Activated naive CD4-positive, alpha-beta T cell treated with anti-CD3 and anti-CD28 coated beads, Interleukin-2, amount 50 U/mL, for 24 hours (primary cell): ENCODE measurements around the gene PKP3.
"Not testable (repeated sequence)": the region's sequence is repeated elsewhere in the genome, so short reads cannot be mapped to it uniquely, and the experiment has no call there.

Experiments
- H3K27ac Mint-ChIP-seq: one replicate; pipeline ENCODE4 v1.8.0; 2021; ENCODE audit warnings: mild to moderate bottlenecking, mixed read lengths
- H3K27me3 Mint-ChIP-seq: one replicate; pipeline ENCODE4 v1.8.0; 2021; ENCODE audit warnings: mixed read lengths
- H3K36me3 Mint-ChIP-seq: one replicate; pipeline ENCODE4 v1.8.0; 2021; ENCODE audit warnings: mixed read lengths
- H3K4me1 Mint-ChIP-seq: one replicate; pipeline ENCODE4 v1.8.0; 2021; ENCODE audit warnings: mixed read lengths
- H3K4me3 Mint-ChIP-seq: one replicate; pipeline ENCODE4 v1.8.0; 2021; ENCODE audit warnings: mild to moderate bottlenecking, mixed read lengths
- H3K9me3 Mint-ChIP-seq: one replicate; pipeline ENCODE4 v1.8.0; 2021; ENCODE audit warnings: mixed read lengths

PKP3 gene

GRCh38 chr11:394034-394857 is at the start of gene PKP3:
PKP3 (plus strand) TSS chr11:394209; CDS start chr11:394293, 84 bp downstream.
- no peak within 1 kb of the TSS for H3K27ac Mint-ChIP-seq
- no peak within 1 kb of the TSS for H3K4me3 Mint-ChIP-seq
- H3K27me3 Mint-ChIP-seq: no peaks in the 10 kb centered on the region
- H3K4me1 Mint-ChIP-seq: no peaks in the 10 kb centered on the region
- no peaks in the 10 kb centered on the region for H3K36me3 Mint-ChIP-seq
- H3K9me3 Mint-ChIP-seq: no peaks in the 10 kb centered on the region

DNA sequence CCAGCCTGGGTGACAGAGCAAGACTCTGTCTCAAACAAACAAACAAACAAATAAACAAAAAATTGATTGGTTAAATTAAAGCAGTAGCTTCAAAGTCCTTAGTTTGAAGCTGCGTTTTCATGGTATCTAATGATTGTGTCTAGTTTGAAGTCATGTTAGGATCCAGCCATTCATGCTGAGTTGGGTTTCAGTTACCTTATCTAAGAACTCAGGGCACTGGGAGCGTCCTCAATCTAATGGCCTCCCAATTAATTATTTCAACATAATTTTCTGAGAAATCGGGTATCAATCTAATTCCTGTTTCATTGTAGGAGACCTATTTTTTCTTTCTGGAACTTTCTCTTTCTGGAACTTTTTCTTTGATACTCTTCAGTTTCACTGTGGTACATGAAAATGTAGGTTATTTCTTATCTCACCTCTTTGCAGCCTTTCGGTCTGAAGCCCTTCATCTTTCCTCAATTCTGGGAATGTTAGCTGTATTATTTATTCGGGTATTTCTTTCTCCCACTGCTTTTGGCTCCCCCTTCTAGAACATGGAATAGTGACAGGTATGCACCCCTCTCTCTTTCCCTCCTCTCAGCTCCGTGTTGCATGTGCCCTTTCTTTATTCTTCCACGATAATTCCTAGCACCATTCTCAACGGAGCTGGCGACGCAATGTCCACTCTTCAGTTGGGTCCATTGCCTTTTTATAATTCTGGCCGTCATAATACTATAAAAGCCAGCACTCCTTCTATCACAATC is 49.0 kb upstream of the PKP3 start:
- Mint-ChIP-seq H3K27me3 (no peaks in the 10 kb centered on the region), H3K4me1 (peaks cover 26% of the 10 kb centered on the region), H3K36me3 (no peaks in the 10 kb centered on the region), H3K27ac (no peak overlapping the region), H3K4me3 (no peak overlapping the region), H3K9me3 (no peaks in the 10 kb centered on the region)

GRCh38 chr11:346529-346928 is 47.5 kb upstream of the PKP3 start:
- Mint-ChIP-seq H3K27ac (no peak overlapping the region), H3K36me3 (no peaks in the 10 kb centered on the region), H3K27me3 (no peaks in the 10 kb centered on the region), H3K9me3 (no peaks in the 10 kb centered on the region), H3K4me1 (peaks cover 25% of the 10 kb centered on the region), H3K4me3 (no peak overlapping the region)

GRCh38 chr11:349270-349954 is 44.6 kb upstream of the PKP3 start:
- not testable (repeated sequence) for H3K4me3 Mint-ChIP-seq, H3K36me3 Mint-ChIP-seq, H3K27ac Mint-ChIP-seq

DNA sequence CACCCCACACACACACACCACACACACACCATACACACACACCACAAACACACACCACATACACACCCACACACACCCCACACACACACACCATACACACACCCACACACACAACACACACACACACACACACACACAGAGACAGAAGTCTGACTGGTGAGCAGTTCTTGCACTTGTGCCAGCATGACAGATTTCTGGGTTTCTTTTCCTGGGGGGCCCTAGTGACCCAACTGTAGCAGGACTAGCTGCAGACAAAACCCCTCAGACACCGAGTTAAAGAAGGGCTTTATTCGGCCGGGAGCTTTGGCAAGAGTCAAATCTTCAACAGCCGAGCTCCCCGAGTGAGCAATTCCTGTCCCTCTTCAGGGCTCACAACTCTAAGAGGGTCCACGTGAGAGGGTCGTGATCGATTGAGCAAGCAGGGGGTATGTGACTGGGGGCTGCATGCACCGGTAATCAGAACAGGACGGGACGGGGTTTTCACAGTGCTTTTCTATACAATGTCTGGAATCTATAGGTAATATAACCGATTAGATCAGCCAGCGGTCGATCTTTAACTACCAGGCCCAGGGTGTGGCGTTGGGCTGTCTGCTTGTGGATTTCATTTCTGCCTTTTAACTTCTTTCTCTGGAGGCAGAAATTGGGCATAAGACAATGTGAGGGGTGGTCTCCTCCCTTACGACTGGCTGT is 43.8 kb upstream of the PKP3 start:
- not testable (repeated sequence) for H3K27ac Mint-ChIP-seq

More at GRCh38 chr11:349270-349954, 44.6 kb upstream of the PKP3 start:
- peaks cover 36% of the 10 kb centered on the region for H3K4me1 Mint-ChIP-seq
- not testable (repeated sequence) for H3K27me3 Mint-ChIP-seq, H3K9me3 Mint-ChIP-seq

GRCh38 chr11:350723-351255 is 43.2 kb upstream of the PKP3 start:
- Mint-ChIP-seq H3K27me3 (no peaks in the 10 kb centered on the region), H3K27ac (peak overlapping the region; percentile 81), H3K4me1 (peaks cover 45% of the 10 kb centered on the region), H3K36me3 (no peaks in the 10 kb centered on the region), H3K4me3 (peak overlapping the region; percentile 30), H3K9me3 (no peaks in the 10 kb centered on the region)

More for the DNA sequence above, 43.8 kb upstream of the PKP3 start:
- not testable (repeated sequence) for H3K4me3 Mint-ChIP-seq, H3K27me3 Mint-ChIP-seq, H3K9me3 Mint-ChIP-seq, H3K36me3 Mint-ChIP-seq
- H3K4me1 Mint-ChIP-seq: peaks cover 43% of the 10 kb centered on the region

DNA sequence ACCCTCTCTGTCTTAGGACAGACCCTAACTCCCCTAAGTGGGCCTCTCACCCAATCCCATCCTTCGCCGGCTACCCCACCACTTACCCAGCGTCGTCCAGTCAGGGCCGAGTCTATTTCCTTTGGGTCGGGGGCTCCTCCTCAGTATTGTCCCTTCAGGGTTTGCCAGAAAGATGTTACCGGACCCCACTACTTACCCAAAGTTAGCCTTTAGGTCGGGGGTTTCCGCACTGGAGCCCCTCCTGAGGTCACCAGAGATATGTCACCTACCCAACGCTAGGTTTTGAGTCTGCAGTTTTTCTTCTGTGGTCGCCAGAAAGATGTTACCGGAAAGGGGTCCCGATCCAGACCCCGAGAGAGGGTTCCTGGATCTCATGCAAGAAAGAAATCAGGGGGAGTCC is 42.6 kb upstream of the PKP3 start:
- H3K36me3 Mint-ChIP-seq: no peaks in the 10 kb centered on the region
- H3K27ac Mint-ChIP-seq: peak overlapping the region; percentile 77
- H3K4me1 Mint-ChIP-seq: peaks cover 45% of the 10 kb centered on the region

DNA sequence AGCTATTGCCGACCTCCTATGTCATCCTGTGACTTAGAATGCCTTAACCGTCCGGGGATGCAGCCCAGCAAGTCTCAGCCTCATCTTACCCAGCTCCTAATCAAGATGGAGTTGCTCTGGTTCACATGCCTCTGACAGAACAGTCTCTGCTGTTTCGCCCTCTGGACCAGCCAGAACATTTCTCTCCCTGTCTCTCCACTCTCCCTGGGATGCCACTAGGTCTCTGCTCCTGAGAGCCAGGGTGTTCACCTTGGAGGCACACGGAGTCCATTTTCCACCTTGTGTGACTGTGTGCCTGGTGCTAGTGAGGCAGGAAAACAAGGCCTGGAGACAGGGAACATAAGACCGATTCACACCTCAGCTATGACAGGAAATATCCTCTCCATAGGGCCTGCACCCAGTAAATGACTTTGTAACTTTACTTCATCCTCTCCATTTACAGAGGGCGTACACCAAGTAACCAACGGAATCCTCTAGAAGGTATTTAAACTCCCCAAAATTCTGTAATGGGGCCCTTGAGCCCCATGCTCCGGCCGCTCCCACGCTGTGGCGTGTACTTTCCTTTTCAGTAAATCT is 41.5 kb upstream of the PKP3 start:
- Mint-ChIP-seq H3K9me3 (no peaks in the 10 kb centered on the region), H3K27me3 (no peaks in the 10 kb centered on the region), H3K4me1 (peaks cover 45% of the 10 kb centered on the region), H3K4me3 (no peak overlapping the region), H3K27ac (peak overlapping the region; percentile 73), H3K36me3 (no peaks in the 10 kb centered on the region)

More for the DNA sequence above, 42.6 kb upstream of the PKP3 start:
- Mint-ChIP-seq H3K9me3 (no peaks in the 10 kb centered on the region), H3K27me3 (no peaks in the 10 kb centered on the region), H3K4me3 (no peak overlapping the region)

- no peaks in the 10 kb centered on the region for H3K9me3 Mint-ChIP-seq
- no peaks in the 10 kb centered on the region for H3K27me3 Mint-ChIP-seq
- peak overlapping the region; percentile 85 for H3K27ac Mint-ChIP-seq
- H3K4me3 Mint-ChIP-seq: peak overlapping the region; percentile 3
- no peaks in the 10 kb centered on the region for H3K36me3 Mint-ChIP-seq
- H3K4me1 Mint-ChIP-seq: peaks cover 45% of the 10 kb centered on the region
Measured at GRCh38 chr11:353179-353873, 40.7 kb upstream of the PKP3 start.

DNA sequence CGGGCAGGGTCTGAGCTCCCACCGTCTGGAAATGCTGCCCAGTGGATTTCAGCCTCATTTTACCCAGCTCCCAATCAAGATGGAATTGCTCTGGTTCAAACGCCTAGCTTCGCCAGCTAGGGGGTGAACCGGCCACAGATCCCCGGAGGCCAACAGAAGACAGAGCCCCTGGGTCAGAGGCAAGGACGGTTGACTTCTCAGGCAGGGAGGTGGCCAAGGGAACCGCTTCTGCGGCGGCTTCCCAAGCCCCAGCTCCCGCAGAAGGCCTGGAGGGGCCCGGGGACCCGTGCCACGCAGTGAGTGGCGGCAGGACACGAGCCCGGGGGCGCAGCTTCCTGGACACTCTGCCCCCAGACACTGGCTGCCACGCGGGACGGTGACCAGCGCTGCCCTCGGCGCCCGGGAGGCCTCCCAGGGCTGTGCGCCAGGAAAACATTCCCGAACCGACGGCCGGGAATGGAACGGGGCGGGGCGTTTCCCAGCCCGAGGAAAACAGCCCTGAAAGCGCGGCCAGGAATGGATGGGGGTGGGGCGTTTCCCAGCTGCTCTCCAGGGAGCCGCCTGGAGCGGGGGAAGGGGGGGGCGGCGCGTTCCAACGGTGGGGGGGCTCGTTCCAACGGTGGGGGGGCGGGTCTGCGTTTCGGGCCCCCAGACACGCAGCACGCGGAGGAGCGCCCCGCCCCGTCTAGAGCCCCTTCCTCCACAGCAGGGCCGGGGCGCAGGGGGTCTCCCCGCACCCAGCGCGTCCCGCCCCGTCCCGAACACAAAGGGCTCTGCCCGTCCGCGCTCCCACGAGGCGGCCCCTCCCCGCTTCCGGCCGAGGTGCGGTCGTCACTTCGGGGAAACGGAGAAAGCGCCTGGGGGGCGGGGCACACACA is 38.2 kb upstream of the PKP3 start:
- Mint-ChIP-seq H3K4me1 (peaks cover 42% of the 10 kb centered on the region), H3K9me3 (no peaks in the 10 kb centered on the region), H3K27me3 (no peaks in the 10 kb centered on the region), H3K36me3 (no peaks in the 10 kb centered on the region), H3K27ac (peak overlapping the region; percentile 92), H3K4me3 (peak overlapping the region; percentile 80)

DNA sequence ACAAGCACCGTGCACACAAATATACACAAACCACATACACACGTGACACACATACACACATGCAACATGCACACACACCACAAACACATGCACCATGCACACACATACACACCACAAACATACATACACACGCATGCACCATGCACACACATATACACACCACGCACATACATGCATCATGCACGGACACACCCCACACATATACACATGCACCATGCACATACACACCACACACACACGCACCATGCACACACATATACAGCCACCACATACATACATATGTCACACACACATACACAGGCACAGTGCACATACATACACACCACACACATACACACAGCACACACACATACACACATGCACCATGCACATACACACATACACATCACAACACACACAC is 37.4 kb upstream of the PKP3 start:
- no peaks in the 10 kb centered on the region for H3K36me3 Mint-ChIP-seq
- H3K4me3 Mint-ChIP-seq: no peak overlapping the region
- H3K4me1 Mint-ChIP-seq: peaks cover 34% of the 10 kb centered on the region
- H3K27me3 Mint-ChIP-seq: no peaks in the 10 kb centered on the region
- no peak overlapping the region for H3K27ac Mint-ChIP-seq
- H3K9me3 Mint-ChIP-seq: no peaks in the 10 kb centered on the region

DNA sequence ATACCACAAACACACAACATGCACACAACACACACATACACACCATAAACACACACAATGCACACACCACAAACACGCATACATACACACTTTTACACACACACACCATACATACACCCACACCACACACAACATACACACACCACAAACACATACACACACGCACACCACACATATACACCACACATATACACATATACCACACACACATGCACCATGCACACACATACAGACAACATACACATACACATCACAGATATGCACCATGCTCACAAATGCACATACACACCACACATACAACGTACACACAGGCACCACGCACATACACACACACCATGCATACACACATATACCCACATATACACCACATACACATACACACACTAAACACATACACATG is 36.4 kb upstream of the PKP3 start:
- Mint-ChIP-seq H3K27me3 (no peaks in the 10 kb centered on the region), H3K4me1 (peaks cover 29% of the 10 kb centered on the region), H3K36me3 (no peaks in the 10 kb centered on the region), H3K27ac (no peak overlapping the region), H3K9me3 (no peaks in the 10 kb centered on the region), H3K4me3 (no peak overlapping the region)

DNA sequence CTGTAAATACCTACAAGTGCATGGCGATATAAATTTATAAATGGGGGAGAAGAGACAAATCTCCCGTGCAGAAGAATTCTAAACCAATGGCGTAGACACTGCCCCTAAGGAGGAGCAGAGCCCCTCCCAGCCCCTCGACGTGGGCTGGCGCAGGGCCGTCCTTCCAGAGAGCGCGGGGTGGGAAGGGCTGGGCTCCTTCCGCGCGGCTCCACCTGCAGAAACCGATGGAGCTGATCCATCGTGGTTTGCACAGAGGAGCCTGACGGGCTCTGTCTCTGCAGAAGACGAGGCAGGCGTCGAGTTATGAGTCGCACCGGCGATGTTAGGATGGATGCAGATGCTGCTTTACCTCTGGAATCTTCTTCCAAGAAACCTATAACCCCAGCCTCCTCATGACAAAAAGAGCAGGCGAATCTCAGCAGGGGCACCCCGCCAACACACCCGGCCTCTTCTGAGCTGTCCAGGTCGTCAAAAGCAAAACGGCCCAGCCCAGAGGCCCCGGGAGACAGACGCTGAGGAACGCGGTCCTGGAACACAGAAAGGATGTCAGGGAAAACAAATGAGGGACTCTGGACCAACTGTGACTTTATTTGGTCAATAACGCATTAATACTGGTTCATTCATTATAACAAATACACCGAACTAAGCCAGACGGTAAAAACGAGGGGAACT is 35.7 kb upstream of the PKP3 start:
- Mint-ChIP-seq H3K27me3 (no peaks in the 10 kb centered on the region), H3K27ac (no peak overlapping the region), H3K4me3 (no peak overlapping the region), H3K36me3 (no peaks in the 10 kb centered on the region), H3K9me3 (no peaks in the 10 kb centered on the region), H3K4me1 (peaks cover 22% of the 10 kb centered on the region)
